GM19324 (cell line): ENCODE data around the gene LURAP1L.

Source experiments
- ATAC-seq: cut with Tn5 transposase; IDR thresholded peaks from one replicate; pipeline ENCODE4 v1.9.1; 2021; ENCODE audit warnings: mild to moderate bottlenecking, moderate library complexity; ENCODE audit not compliant: unreplicated experiment, low FRiP score

Gene LURAP1L

GRCh38 chr9:12808569-12808968 lies 33.7 kb downstream of the LURAP1L start:
- ATAC-seq = no peak

- no peak for ATAC-seq
Measured at GRCh38 chr9:12809720-12810119, 34.9 kb downstream of the LURAP1L start.

- no peak for ATAC-seq
Measured at GRCh38 chr9:12811935-12812334, 37.1 kb downstream of the LURAP1L start.

GRCh38 chr9:12812710-12813109 lies 37.9 kb downstream of the LURAP1L start:
- no peak for ATAC-seq

- no peak for ATAC-seq
Measured at GRCh38 chr9:12813533-12813932, 38.7 kb downstream of the LURAP1L start.

GRCh38 chr9:12813960-12814876 lies 39.4 kb downstream of the LURAP1L start:
- no peak for ATAC-seq

GRCh38 chr9:12814877-12815237 lies 40.0 kb downstream of the LURAP1L start:
- ATAC-seq = no peak

GRCh38 chr9:12815888-12816287 lies 41.1 kb downstream of the LURAP1L start:
- ATAC-seq = no peak

- no peak for ATAC-seq
Measured at GRCh38 chr9:12816656-12817101, 41.9 kb downstream of the LURAP1L start.

- no peak for ATAC-seq
Measured at GRCh38 chr9:12817702-12818101, 42.9 kb downstream of the LURAP1L start.

- ATAC-seq = no peak
Measured at GRCh38 chr9:12818431-12819000, 43.7 kb downstream of the LURAP1L start.

- no peak for ATAC-seq
Measured at GRCh38 chr9:12819436-12820185, 44.8 kb downstream of the LURAP1L start.

- no peak for ATAC-seq
Measured at GRCh38 chr9:12822111-12822510, 47.3 kb downstream of the LURAP1L start.

- ATAC-seq = no peak
Measured at GRCh38 chr9:12826924-12827565, 52.2 kb downstream of the LURAP1L start.

GRCh38 chr9:12833701-12834100 lies 58.9 kb downstream of the LURAP1L start:
- ATAC-seq = no peak

- no peak for ATAC-seq
Measured at GRCh38 chr9:12838546-12838945, 63.7 kb downstream of the LURAP1L start.

GRCh38 chr9:12843735-12844134 lies 68.9 kb downstream of the LURAP1L start:
- no peak for ATAC-seq

GRCh38 chr9:12846035-12846434 lies 71.2 kb downstream of the LURAP1L start:
- no peak for ATAC-seq

GRCh38 chr9:12847561-12847960 lies 72.7 kb downstream of the LURAP1L start:
- ATAC-seq = no peak

GRCh38 chr9:12849486-12850003 lies 74.7 kb downstream of the LURAP1L start:
- no peak for ATAC-seq
